K562 (cell line): ENCODE data around the gene PBX2. TPM values are rescaled to one million over a fixed set of nuclear protein-coding genes. Genes with fewer than 3 reads are reported as not detected.

Experiments used
- BACH1 ChIP-seq: fragments of 200-800 bp; sonication (Bioruptor generic); IDR thresholded peaks from 2 replicates; pipeline ENCODE4 v1.6.1; 2016; ENCODE audit warnings: missing genetic modification characterization, missing compliant biosample characterization
- CREBBP ChIP-seq: IDR thresholded peaks from one replicate; pipeline ENCODE4 v1.6.1; 2012; ENCODE audit warnings: low read depth, mild to moderate bottlenecking, control low read depth, inconsistent platforms, low read length
- GABPA ChIP-seq: fragments of 200-800 bp; sonication (Bioruptor generic); conservative IDR thresholded peaks from 2 replicates; pipeline ENCODE4 v1.6.1; 2016; ENCODE audit warnings: low read depth, missing genetic modification characterization, missing compliant biosample characterization
- HMG20B ChIP-seq: fragments of 250-450 bp; sonication (Bioruptor Pico); IDR thresholded peaks from 2 replicates; pipeline ENCODE4 v1.5.0; 2021; ENCODE audit warnings: mild to moderate bottlenecking
- NCOA6 ChIP-seq: fragments of 450-650 bp; IDR thresholded peaks from 2 replicates; pipeline ENCODE4 v1.6.1; 2017; ENCODE audit warnings: mild to moderate bottlenecking
- NFE2L1 ChIP-seq: fragments of 450-650 bp; IDR thresholded peaks from 2 replicates; pipeline ENCODE4 v1.6.1; 2016; ENCODE audit warnings: missing genetic modification characterization, low read depth, mild to moderate bottlenecking, missing compliant biosample characterization, moderate library complexity, borderline replicate concordance
- PREB ChIP-seq: sonication (generic); formaldehyde crosslinking; IDR thresholded peaks from 2 replicates; pipeline ENCODE4 v1.8.1; 2023; ENCODE audit warnings: mild to moderate bottlenecking, missing genetic modification reagents
- PYGO2 ChIP-seq: fragments of 450-650 bp; IDR thresholded peaks from 2 replicates; pipeline ENCODE4 v1.6.1; 2016; ENCODE audit warnings: mild to moderate bottlenecking, missing genetic modification characterization, moderate library complexity, missing compliant biosample characterization
- SREBF1 ChIP-seq: fragments of 150-350 bp; IDR thresholded peaks from 2 replicates; pipeline ENCODE4 v1.6.1; 2014; ENCODE audit warnings: antibody characterized with exemption, low read depth, low read length, borderline replicate concordance
- ZNF77 ChIP-seq: fragments of 250-450 bp; sonication (Bioruptor Pico); IDR thresholded peaks from 2 replicates; pipeline ENCODE4 v1.5.0; 2020
- polyA plus RNA-seq, 8 experiments: library from polyadenylated mRNA; depleted of rRNA in 4 of 8; stranded (reverse) in 5 of 8; unstranded in 3 of 8; fragments of >200 nt; fragmentation: Nextera tagmentation in 2 of 8; fragmentation: Illumina TruSeq in 1 of 8; extraction: Ambion mirVana in 2 of 8; extraction: Trizol in 1 of 8; gene quantifications; 2 replicates each; pipeline versions ENCODE4 v1.2.1 to v1.2.3, GENCODE V29; 2011 to 2014; ENCODE audit warnings: inconsistent platforms in 1 of 8, missing spikeins in 1 of 8
- total RNA-seq, 7 experiments: library from RNA; depleted of rRNA in 6 of 7; stranded (reverse); fragments of >200 nt in 6 of 7; fragmentation: Illumina TruSeq in 2 of 7; extraction: Trizol in 2 of 7; gene quantifications; 2 replicates each; pipeline versions ENCODE4 v1.2.1 to v1.2.3, GENCODE V29; 2011 to 2021; ENCODE audit warnings: low replicate concordance in 1 of 7
- TF ChIP-seq, protein P1 (sequence below): fragments of 200-800 bp; sonication (Bioruptor generic); IDR thresholded peaks from 2 replicates; pipeline ENCODE4 v1.6.1; 2017; ENCODE audit warnings: missing genetic modification characterization, missing compliant biosample characterization
- TF ChIP-seq, protein P2 (sequence below): fragments of 150-350 bp; conservative IDR thresholded peaks from 2 replicates; pipeline ENCODE4 v1.6.1; 2014; ENCODE audit warnings: low read length

PBX2 gene
- total and polyA plus RNA-seq, 9 of the 15 experiments (the other 6 are each of a cell fraction or from before 2014, with no cell fraction given): 1.9 to 134 (median 62.5) TPM

DNA sequence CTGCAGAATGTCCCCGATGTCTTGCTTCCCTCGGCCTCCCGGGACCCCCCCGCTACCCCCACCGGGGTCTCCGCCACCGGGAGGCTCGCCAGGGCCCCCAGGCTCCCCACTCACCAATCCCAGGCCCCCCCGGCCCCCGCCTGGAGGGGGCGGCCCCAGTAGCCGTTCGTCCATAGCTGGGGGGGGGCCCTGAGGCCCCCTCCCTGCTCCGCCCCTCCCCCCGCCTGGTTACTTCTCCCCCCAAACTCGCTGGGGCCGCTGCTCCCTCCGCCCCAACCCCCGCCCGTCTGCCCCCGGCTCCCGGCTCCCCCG is 304 bp downstream of the PBX2 start (continued):
- TF ChIP-seq PREB (CRISPR knock-in tag) (no peak), ZNF77 (CRISPR knock-in tag) (no peak), CREBBP (no peak), BACH1 (tag) (no peak), GABPA (tag) (no peak), NCOA6 (no peak), SREBF1 (no peak), NFE2L1 (tag) (no peak), HMG20B (CRISPR knock-in tag) (no peak), PYGO2 (tag) (no peak)
- TF ChIP-seq, protein P1, sequence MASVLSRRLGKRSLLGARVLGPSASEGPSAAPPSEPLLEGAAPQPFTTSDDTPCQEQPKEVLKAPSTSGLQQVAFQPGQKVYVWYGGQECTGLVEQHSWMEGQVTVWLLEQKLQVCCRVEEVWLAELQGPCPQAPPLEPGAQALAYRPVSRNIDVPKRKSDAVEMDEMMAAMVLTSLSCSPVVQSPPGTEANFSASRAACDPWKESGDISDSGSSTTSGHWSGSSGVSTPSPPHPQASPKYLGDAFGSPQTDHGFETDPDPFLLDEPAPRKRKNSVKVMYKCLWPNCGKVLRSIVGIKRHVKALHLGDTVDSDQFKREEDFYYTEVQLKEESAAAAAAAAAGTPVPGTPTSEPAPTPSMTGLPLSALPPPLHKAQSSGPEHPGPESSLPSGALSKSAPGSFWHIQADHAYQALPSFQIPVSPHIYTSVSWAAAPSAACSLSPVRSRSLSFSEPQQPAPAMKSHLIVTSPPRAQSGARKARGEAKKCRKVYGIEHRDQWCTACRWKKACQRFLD: peak; percentile 16; the same call in 1 of the 2 replicates
- TF ChIP-seq, protein P2, sequence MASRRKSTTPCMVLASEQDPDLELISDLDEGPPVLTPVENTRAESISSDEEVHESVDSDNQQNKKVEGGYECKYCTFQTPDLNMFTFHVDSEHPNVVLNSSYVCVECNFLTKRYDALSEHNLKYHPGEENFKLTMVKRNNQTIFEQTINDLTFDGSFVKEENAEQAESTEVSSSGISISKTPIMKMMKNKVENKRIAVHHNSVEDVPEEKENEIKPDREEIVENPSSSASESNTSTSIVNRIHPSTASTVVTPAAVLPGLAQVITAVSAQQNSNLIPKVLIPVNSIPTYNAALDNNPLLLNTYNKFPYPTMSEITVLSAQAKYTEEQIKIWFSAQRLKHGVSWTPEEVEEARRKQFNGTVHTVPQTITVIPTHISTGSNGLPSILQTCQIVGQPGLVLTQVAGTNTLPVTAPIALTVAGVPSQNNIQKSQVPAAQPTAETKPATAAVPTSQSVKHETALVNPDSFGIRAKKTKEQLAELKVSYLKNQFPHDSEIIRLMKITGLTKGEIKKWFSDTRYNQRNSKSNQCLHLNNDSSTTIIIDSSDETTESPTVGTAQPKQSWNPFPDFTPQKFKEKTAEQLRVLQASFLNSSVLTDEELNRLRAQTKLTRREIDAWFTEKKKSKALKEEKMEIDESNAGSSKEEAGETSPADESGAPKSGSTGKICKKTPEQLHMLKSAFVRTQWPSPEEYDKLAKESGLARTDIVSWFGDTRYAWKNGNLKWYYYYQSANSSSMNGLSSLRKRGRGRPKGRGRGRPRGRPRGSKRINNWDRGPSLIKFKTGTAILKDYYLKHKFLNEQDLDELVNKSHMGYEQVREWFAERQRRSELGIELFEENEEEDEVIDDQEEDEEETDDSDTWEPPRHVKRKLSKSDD: no peak
